AG08395 (cell line): ENCODE measurements around the gene LOXL1.

Source experiments
- DNase-seq: peaks from one replicate; pipeline ENCODE4 v3.0.0; 2012; ENCODE audit warnings: mixed read lengths, low spot score

Gene LOXL1

DNA sequence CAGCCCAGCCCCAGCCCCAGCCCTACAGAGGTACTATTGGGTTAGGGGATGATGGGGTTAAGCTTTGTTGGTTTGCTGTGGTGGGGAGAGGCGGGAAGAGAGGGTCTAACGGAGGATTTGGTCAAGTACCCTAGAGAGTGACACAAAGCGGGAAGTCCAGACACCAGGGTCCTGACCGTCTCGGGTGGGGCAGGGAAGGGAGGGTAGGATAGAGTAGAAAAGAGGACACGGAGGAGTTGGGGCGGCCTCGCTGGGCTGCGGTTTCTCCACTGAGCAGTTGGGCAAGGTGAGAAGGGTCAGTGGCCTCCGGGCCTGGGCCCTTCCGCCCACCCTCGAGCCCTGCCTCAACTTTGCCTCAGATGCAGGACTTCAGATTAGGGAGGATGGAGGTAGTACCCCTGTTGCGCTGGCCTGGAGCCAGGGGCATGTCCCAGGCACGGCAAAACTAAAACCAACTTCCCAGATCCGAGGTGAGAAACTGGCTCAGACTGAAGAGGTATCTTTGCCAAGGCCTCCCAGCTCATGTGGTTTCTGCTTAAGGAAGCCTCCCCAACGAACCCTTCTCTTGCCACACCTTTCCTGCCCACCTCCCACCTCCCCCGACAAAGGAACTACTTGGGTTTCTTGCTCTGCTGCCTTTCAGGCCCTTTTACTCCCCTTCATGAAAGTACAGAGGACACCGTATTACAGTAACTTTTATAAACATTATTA, 68.8 kb downstream of the LOXL1 start:
- peak; percentile 14 for DNase-seq

GRCh38 chr15:73996267-73996666, 70.0 kb downstream of the LOXL1 start:
- no peak for DNase-seq

- peak; percentile 69 for DNase-seq
Observed at GRCh38 chr15:73996939-73997338, 70.7 kb downstream of the LOXL1 start.

- DNase-seq: no peak
Observed at GRCh38 chr15:73997986-73998385, 71.7 kb downstream of the LOXL1 start.
